ENCODE results near the gene OR2C1. TPM values are rescaled to one million over a fixed set of nuclear protein-coding genes. Genes with fewer than 3 reads are reported as not detected.
A peak's percentile ranks its signal among the peaks of the same experiment; 100 is the strongest.

The OR2C1 gene
- total RNA-seq, 1 donor, result not detected

DNA sequence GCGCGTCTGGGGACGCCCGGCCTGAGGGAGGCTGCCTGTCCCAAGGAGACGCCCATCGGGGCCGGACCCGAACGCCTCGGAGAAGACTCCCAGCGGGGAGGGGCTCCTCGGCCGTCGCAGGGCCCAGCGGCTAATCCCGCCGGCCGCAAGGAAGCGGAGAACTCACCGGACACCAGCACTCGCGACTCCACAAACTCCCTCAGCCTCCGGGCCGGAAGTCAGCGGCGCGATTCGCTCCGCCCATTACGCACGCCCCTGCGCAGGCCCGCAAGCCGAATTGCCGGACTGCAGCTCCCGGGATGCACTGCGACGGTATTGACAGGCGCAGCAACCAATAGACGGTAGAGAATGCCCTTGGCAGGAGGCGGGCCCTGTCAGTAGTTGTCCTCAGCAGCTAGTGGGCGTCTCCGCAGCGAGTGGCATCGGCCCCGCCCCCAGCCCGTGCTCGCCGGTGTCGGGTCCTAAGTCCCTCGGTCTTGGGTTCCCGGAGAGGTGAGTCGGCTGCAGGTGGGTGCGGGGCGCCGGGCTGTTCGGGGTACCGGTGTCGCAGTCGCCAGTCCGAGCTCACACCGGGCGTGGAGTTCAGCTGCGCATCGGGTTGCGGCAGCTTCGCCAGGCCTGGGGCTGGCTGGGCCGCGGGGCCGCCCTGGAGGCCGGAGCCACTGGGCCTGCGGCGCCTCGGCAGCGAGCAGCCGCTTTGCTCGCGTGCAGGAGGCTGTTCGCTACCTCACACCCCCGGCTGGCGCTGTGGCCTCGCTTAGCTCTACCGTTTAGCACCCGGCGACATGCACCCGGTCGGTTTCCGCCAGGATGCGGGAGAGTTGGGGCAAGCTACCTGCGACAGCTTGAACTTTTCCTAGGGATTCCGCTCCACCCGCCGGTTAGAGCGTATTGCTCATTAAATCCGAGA, 45.3 kb downstream of the OR2C1 start, which contains the start of the genes ZNF174 and ZSCAN32:
TSS of gene ZNF174 (plus strand) at position 437 of the 910 bp plus-strand sequence. CDS start 790 bp downstream, outside the sequence.
TSS of gene ZSCAN32 (minus strand) at position 226 of the 910 bp plus-strand sequence. CDS start 3,447 bp downstream, outside the sequence.
- peaks cover 47% of the 10 kb centered on the region for H3K36me3 ChIP-seq (ENCODE audit: insufficient read depth, low read length)
- TF ChIP-seq, protein P1, sequence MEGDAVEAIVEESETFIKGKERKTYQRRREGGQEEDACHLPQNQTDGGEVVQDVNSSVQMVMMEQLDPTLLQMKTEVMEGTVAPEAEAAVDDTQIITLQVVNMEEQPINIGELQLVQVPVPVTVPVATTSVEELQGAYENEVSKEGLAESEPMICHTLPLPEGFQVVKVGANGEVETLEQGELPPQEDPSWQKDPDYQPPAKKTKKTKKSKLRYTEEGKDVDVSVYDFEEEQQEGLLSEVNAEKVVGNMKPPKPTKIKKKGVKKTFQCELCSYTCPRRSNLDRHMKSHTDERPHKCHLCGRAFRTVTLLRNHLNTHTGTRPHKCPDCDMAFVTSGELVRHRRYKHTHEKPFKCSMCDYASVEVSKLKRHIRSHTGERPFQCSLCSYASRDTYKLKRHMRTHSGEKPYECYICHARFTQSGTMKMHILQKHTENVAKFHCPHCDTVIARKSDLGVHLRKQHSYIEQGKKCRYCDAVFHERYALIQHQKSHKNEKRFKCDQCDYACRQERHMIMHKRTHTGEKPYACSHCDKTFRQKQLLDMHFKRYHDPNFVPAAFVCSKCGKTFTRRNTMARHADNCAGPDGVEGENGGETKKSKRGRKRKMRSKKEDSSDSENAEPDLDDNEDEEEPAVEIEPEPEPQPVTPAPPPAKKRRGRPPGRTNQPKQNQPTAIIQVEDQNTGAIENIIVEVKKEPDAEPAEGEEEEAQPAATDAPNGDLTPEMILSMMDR (IDR thresholded peaks at IDR 0.05; ENCODE audit: extremely low read depth, low read depth, low read length), result no peak
- peaks cover 13% of the 10 kb centered on the region for H3K4me1 ChIP-seq (ENCODE audit: insufficient read depth, low read length)
- peak; percentile 100 for DNase-seq (ENCODE audit: insufficient read length, low spot score, missing footprints)
- peak within 1 kb of the TSS; percentile 93 for H3K4me2 ChIP-seq (ENCODE audit: insufficient read depth, low read length)
- H3K9me3 ChIP-seq (ENCODE audit: low read depth, low read length), result peaks cover 5% of the 10 kb centered on the region
- H3K4me3 ChIP-seq (ENCODE audit: insufficient read depth, low read length), result peak within 1 kb of the TSS; percentile 98
- H2AFZ ChIP-seq (ENCODE audit: low read length), result peak within 1 kb of the TSS; percentile 95
- H3K27me3 ChIP-seq (ENCODE audit: insufficient read depth, low read length), result no peaks in the 10 kb centered on the region
- H3K79me2 ChIP-seq (ENCODE audit: insufficient read depth, low read length), result peaks cover 59% of the 10 kb centered on the region
- peak within 1 kb of the TSS; percentile 83 for H3K27ac ChIP-seq (ENCODE audit: low read depth, low read length)
- peaks cover 4% of the 10 kb centered on the region for H4K20me1 ChIP-seq (ENCODE audit: insufficient read depth, low read length)

DNA sequence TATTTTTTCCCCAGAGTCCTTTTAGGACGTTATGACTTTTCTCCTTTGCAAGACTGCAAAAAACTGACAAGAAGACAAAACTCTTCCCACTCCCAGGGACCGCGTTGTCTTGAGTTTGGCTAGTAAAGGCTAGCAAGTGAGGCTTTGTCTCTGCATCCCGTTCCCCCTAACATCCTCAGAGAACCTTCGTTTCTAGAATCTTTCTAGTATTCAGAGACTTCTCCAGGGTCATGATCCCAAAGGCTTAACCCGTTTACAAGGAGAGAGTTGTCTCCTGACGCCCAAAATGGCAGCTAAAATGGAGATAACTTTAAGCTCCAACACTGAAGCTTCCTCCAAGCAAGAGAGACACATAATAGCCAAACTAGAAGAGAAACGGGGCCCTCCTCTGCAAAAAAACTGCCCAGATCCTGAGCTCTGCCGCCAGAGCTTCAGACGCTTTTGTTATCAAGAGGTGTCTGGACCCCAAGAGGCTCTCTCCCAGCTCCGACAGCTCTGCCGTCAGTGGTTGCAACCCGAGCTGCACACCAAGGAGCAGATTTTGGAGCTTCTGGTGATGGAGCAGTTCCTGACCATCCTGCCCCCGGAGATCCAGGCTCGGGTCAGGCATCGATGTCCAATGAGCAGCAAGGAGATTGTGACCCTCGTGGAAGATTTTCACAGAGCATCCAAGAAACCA, 46.2 kb downstream of the OR2C1 start:
- H3K27ac ChIP-seq (ENCODE audit: low read depth, low read length), result peak overlapping the region; percentile 72

More for the DNA sequence above, 46.2 kb downstream of the OR2C1 start:
- H4K20me1 ChIP-seq (ENCODE audit: insufficient read depth, low read length), result peaks cover 4% of the 10 kb centered on the region
- peak; percentile 79 for DNase-seq (ENCODE audit: insufficient read length, low spot score, missing footprints)
- H3K9me3 ChIP-seq (ENCODE audit: low read depth, low read length), result peaks cover 5% of the 10 kb centered on the region
- H2AFZ ChIP-seq (ENCODE audit: low read length), result peak overlapping the region; percentile 95
- H3K4me2 ChIP-seq (ENCODE audit: insufficient read depth, low read length), result peak overlapping the region; percentile 90
- H3K36me3 ChIP-seq (ENCODE audit: insufficient read depth, low read length), result peaks cover 45% of the 10 kb centered on the region
- no peaks in the 10 kb centered on the region for H3K27me3 ChIP-seq (ENCODE audit: insufficient read depth, low read length)
- peaks cover 13% of the 10 kb centered on the region for H3K4me1 ChIP-seq (ENCODE audit: insufficient read depth, low read length)
- peaks cover 53% of the 10 kb centered on the region for H3K79me2 ChIP-seq (ENCODE audit: insufficient read depth, low read length)
- H3K4me3 ChIP-seq (ENCODE audit: insufficient read depth, low read length), result peak overlapping the region; percentile 98
- TF ChIP-seq, protein P1 (IDR thresholded peaks at IDR 0.05; ENCODE audit: extremely low read depth, low read depth, low read length), result no peak

Other genes starting within 250 kb of the OR2C1 start
- 17.4 and 17.7 TPM in 2 replicates for gene ZNF205, start 243.3 kb upstream of the OR2C1 start, total RNA-seq
- gene ZNF213, start 220.9 kb upstream of the OR2C1 start, total RNA-seq, result 8.0 and 9.4 TPM in 2 replicates
- 0.36 TPM in 1 of 2 replicates, not detected in the other for gene OR1F1, start 167.7 kb upstream of the OR2C1 start, total RNA-seq
- gene ZNF200, start 120.7 kb upstream of the OR2C1 start, total RNA-seq, result 11.5 and 11.6 TPM in 2 replicates
- under 0.01 TPM in 1 of 2 replicates, not detected in the other for gene MEFV, start 99.3 kb upstream of the OR2C1 start, total RNA-seq
- 55.7 and 65.1 TPM in 2 replicates for gene ZNF263, start 72.4 kb upstream of the OR2C1 start, total RNA-seq
- 3.8 and 6.5 TPM in 2 replicates for gene TIGD7, start 50.5 kb upstream of the OR2C1 start, total RNA-seq
- gene ZNF75A, start 50.4 kb upstream of the OR2C1 start, total RNA-seq, result 21.8 and 26.1 TPM in 2 replicates
- gene ZSCAN32, start 45.1 kb downstream of the OR2C1 start, total RNA-seq, result 13.6 and 14.8 TPM in 2 replicates
- 9.7 and 11.2 TPM in 2 replicates for gene ZNF174, start 45.3 kb downstream of the OR2C1 start, total RNA-seq
- gene ZNF597, start 87.6 kb downstream of the OR2C1 start, total RNA-seq, result 2.9 TPM in 2 replicates
- gene NAA60, start 87.8 kb downstream of the OR2C1 start, total RNA-seq, result 19.7 and 27.5 TPM in 2 replicates
- gene C16orf90, start 139.6 kb downstream of the OR2C1 start, total RNA-seq, result not detected in 2 replicates
- gene CLUAP1, start 145.1 kb downstream of the OR2C1 start, total RNA-seq, result 17.0 and 18.6 TPM in 2 replicates
- under 0.01 and 0.29 TPM in 2 replicates for gene NLRC3, start 221.5 kb downstream of the OR2C1 start, total RNA-seq

Measured in osteoblast (primary cell).